ENCODE measurements around the gene FUT3.
A peak's percentile ranks its signal among the peaks of the same experiment; 100 is the strongest.

DNA sequence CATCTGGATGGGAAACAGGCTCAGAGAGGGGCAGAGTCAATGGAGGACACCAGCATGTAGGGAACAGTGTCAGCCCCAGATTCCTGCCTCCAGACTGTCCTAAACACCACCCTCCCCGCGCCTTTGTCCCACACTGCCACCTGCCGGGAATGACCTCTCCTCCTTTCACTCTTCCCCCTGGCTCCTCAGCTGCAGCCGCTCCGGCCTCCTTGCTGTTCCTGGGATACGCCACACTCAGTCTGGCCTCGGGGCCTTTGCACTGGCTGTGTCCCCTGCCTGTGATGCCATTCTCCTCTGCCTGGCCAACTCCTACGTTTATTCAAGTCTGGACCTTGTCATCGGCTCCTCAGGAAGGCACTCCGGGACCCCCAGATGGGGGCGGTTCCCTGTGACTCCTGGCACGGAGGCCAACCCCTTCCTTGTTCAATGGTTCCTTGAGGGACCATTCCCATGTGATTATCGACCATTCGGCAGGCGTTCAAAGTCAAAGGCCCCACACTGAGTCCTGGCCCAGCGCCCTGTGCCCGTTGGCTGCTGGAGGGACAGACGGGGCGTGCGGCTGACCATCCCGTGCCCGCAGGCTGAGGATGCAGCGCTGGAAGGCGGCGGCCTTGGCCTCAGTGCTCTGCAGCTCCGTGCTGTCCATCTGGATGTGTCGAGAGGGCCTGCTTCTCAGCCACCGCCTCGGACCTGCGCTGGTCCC, 27.5 kb downstream of the FUT3 start:
- TF ChIP-seq, protein P1, sequence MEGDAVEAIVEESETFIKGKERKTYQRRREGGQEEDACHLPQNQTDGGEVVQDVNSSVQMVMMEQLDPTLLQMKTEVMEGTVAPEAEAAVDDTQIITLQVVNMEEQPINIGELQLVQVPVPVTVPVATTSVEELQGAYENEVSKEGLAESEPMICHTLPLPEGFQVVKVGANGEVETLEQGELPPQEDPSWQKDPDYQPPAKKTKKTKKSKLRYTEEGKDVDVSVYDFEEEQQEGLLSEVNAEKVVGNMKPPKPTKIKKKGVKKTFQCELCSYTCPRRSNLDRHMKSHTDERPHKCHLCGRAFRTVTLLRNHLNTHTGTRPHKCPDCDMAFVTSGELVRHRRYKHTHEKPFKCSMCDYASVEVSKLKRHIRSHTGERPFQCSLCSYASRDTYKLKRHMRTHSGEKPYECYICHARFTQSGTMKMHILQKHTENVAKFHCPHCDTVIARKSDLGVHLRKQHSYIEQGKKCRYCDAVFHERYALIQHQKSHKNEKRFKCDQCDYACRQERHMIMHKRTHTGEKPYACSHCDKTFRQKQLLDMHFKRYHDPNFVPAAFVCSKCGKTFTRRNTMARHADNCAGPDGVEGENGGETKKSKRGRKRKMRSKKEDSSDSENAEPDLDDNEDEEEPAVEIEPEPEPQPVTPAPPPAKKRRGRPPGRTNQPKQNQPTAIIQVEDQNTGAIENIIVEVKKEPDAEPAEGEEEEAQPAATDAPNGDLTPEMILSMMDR (conservative IDR thresholded peaks at IDR 0.05; ENCODE audit: low read depth, low read length), result 0 out of 2 replicates have a peak, but pooled peaks have one; percentile 10
- TF ChIP-seq RAD21 (IDR thresholded peaks at IDR 0.05; ENCODE audit: low read length) (no peak; the same call in 1 of the 2 replicates), RFX5 (IDR thresholded peaks at IDR 0.05; ENCODE audit: low read depth, low read length) (no peak), MXI1 (IDR thresholded peaks at IDR 0.05; ENCODE audit: borderline replicate concordance, low read depth, low read length) (no peak), POLR2A (IDR thresholded peaks at IDR 0.05; ENCODE audit: low read depth, low read length) (no peak), CEBPB (IDR thresholded peaks at IDR 0.05; ENCODE audit: low read depth, low read length) (no peak)
- TF ChIP-seq, protein P2, sequence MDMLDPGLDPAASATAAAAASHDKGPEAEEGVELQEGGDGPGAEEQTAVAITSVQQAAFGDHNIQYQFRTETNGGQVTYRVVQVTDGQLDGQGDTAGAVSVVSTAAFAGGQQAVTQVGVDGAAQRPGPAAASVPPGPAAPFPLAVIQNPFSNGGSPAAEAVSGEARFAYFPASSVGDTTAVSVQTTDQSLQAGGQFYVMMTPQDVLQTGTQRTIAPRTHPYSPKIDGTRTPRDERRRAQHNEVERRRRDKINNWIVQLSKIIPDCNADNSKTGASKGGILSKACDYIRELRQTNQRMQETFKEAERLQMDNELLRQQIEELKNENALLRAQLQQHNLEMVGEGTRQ (IDR thresholded peaks at IDR 0.05; ENCODE audit: low read depth, low read length), result no peak
- TF ChIP-seq, protein P3, sequence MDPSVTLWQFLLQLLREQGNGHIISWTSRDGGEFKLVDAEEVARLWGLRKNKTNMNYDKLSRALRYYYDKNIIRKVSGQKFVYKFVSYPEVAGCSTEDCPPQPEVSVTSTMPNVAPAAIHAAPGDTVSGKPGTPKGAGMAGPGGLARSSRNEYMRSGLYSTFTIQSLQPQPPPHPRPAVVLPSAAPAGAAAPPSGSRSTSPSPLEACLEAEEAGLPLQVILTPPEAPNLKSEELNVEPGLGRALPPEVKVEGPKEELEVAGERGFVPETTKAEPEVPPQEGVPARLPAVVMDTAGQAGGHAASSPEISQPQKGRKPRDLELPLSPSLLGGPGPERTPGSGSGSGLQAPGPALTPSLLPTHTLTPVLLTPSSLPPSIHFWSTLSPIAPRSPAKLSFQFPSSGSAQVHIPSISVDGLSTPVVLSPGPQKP (IDR thresholded peaks at IDR 0.05; ENCODE audit: borderline replicate concordance, low read depth, low read length), result no peak
